ENCODE measurements around the gene PRSS16. TPM values are rescaled to one million over a fixed set of nuclear protein-coding genes. Genes with fewer than 3 reads are reported as not detected.

PRSS16 gene
- total RNA-seq, 1 donor from 2014 or later: 1.8 TPM

- Mint-ChIP-seq H3K27me3 (ENCODE audit: low read depth) (peaks cover 32% of the 10 kb centered on the region), H3K27ac (ENCODE audit: unreplicated experiment) (peak overlapping the region; percentile 52)
Observed at GRCh38 chr6:27237089-27237803, 10.3 kb upstream of the PRSS16 start.

GRCh38 chr6:27238010-27238983 is 9.2 kb upstream of the PRSS16 start:
- Mint-ChIP-seq H3K27me3 (ENCODE audit: low read depth) (peaks cover 39% of the 10 kb centered on the region), H3K27ac (ENCODE audit: unreplicated experiment) (peak overlapping the region; percentile 67), H3K36me3 (ENCODE audit: low read depth) (no peaks in the 10 kb centered on the region), H3K4me1 (ENCODE audit: low read depth) (peaks cover 27% of the 10 kb centered on the region), H3K9me3 (ENCODE audit: low read depth) (no peaks in the 10 kb centered on the region), H3K4me3 (ENCODE audit: unreplicated experiment) (peak overlapping the region; percentile 78)
- TF ChIP-seq CTCF (IDR thresholded peaks at IDR 0.05): peak; percentile 18
- no peak for DNase-seq (ENCODE audit: low spot score)

More at GRCh38 chr6:27237089-27237803, 10.3 kb upstream of the PRSS16 start:
- H3K9me3 Mint-ChIP-seq (ENCODE audit: low read depth): no peaks in the 10 kb centered on the region
- H3K4me3 Mint-ChIP-seq (ENCODE audit: unreplicated experiment): peak overlapping the region; percentile 78
- H3K4me1 Mint-ChIP-seq (ENCODE audit: low read depth): peaks cover 27% of the 10 kb centered on the region
- TF ChIP-seq CTCF (IDR thresholded peaks at IDR 0.05): no peak
- no peak for DNase-seq (ENCODE audit: low spot score)
- H3K36me3 Mint-ChIP-seq (ENCODE audit: low read depth): no peaks in the 10 kb centered on the region

- Mint-ChIP-seq H3K9me3 (ENCODE audit: low read depth) (no peaks in the 10 kb centered on the region), H3K4me1 (ENCODE audit: low read depth) (peaks cover 27% of the 10 kb centered on the region), H3K36me3 (ENCODE audit: low read depth) (no peaks in the 10 kb centered on the region), H3K27me3 (ENCODE audit: low read depth) (peaks cover 41% of the 10 kb centered on the region), H3K27ac (ENCODE audit: unreplicated experiment) (no peak overlapping the region), H3K4me3 (ENCODE audit: unreplicated experiment) (no peak overlapping the region)
- no peak for DNase-seq (ENCODE audit: low spot score)
- no peak for TF ChIP-seq CTCF (IDR thresholded peaks at IDR 0.05)
Observed at GRCh38 chr6:27239258-27239657, 8.2 kb upstream of the PRSS16 start.

- Mint-ChIP-seq H3K27me3 (ENCODE audit: low read depth) (peaks cover 38% of the 10 kb centered on the region), H3K4me1 (ENCODE audit: low read depth) (peaks cover 21% of the 10 kb centered on the region), H3K4me3 (ENCODE audit: unreplicated experiment) (no peak overlapping the region), H3K27ac (ENCODE audit: unreplicated experiment) (no peak overlapping the region), H3K36me3 (ENCODE audit: low read depth) (no peaks in the 10 kb centered on the region), H3K9me3 (ENCODE audit: low read depth) (no peaks in the 10 kb centered on the region)
- no peak for TF ChIP-seq CTCF (IDR thresholded peaks at IDR 0.05)
- no peak for DNase-seq (ENCODE audit: low spot score)
Observed at GRCh38 chr6:27241443-27241842, 6.1 kb upstream of the PRSS16 start.

- H3K9me3 Mint-ChIP-seq (ENCODE audit: low read depth): no peaks in the 10 kb centered on the region
Observed at GRCh38 chr6:27242589-27243265, 4.8 kb upstream of the PRSS16 start.

More at GRCh38 chr6:27242589-27243265, 4.8 kb upstream of the PRSS16 start:
- Mint-ChIP-seq H3K36me3 (ENCODE audit: low read depth) (no peaks in the 10 kb centered on the region), H3K27ac (ENCODE audit: unreplicated experiment) (no peak overlapping the region), H3K4me3 (ENCODE audit: unreplicated experiment) (no peak overlapping the region), H3K4me1 (ENCODE audit: low read depth) (peaks cover 8% of the 10 kb centered on the region), H3K27me3 (ENCODE audit: low read depth) (peaks cover 34% of the 10 kb centered on the region)
- no peak for TF ChIP-seq CTCF (IDR thresholded peaks at IDR 0.05)
- no peak for DNase-seq (ENCODE audit: low spot score)
